Testis (tissue), 5 donors: ENCODE measurements around the gene FNDC5. TPM values are rescaled to one million over a fixed set of nuclear protein-coding genes. Genes with fewer than 3 reads are reported as not detected.

Experiments used
- DNase-seq: peaks from one replicate; pipeline ENCODE4 v3.0.0-alpha.2; 2019
- H3K27ac ChIP-seq, 2 donors: fragments of 200-600 bp; sonication (generic); one replicate each; pipeline ENCODE4 v1.5.1; 2019
- H3K27me3 ChIP-seq: fragments of 200-600 bp; sonication (generic); one replicate; pipeline ENCODE4 v1.5.1; 2019
- H3K36me3 ChIP-seq: fragments of 200-600 bp; sonication (generic); one replicate; pipeline ENCODE4 v1.5.1; 2017; ENCODE audit warnings: low read depth; ENCODE audit errors: missing control alignments
- H3K4me1 ChIP-seq: fragments of 200-600 bp; sonication (generic); one replicate; pipeline ENCODE4 v1.5.1; 2019
- H3K4me3 ChIP-seq, 2 donors: fragments of 200-600 bp; sonication (generic); one replicate each; pipeline ENCODE4 v1.5.1; 2017 to 2019
- H3K9me3 ChIP-seq: fragments of 200-600 bp; sonication (generic); one replicate; pipeline ENCODE4 v1.5.1; 2017
- POLR2A ChIP-seq: fragments of 450-650 bp; IDR thresholded peaks from one replicate; pipeline ENCODE4 v1.6.1; 2017; ENCODE audit warnings: antibody characterized with exemption, mild to moderate bottlenecking, moderate library complexity
- WGBS, 2 donors: methylation state at CpG; one replicate each; pipeline ENCODE4 v1.1.5; 2018; 5-methylcytosine and 5-hydroxymethylcytosine counted together
- intact Hi-C: fragments of 100-400 bp; cut with DNase I; formaldehyde crosslinking; loops from one replicate; pipeline ENCODE4 v1.15.1; 2023; ENCODE audit warnings: low total_unique reads
- long read RNA-seq, 2 donors: transcript quantifications; one replicate each; lab custom pipeline, GENCODE V29; 2026
- polyA plus RNA-seq: library from polyadenylated mRNA; stranded (reverse); fragments of 350-450 nt; fragmentation: Illumina TruSeq; extraction: RNeasy Lipid Tissue Mini Kit (QIAGEN cat#74804); gene quantifications from one replicate; pipeline ENCODE4 v1.2.3, GENCODE V29; 2014; ENCODE audit warnings: low read depth, low replicate concordance; ENCODE audit not compliant: insufficient read depth
- total RNA-seq, 2 donors: library from RNA; depleted of rRNA; stranded (reverse); fragments of >200 nt; gene quantifications; one replicate each; pipeline ENCODE4 v1.2.3, GENCODE V29; 2016
- TF ChIP-seq, protein P1 (sequence below), 3 experiments: fragments of 450-650 bp in 2 of 3; fragments of 200-600 bp in 1 of 3; sonication (generic) in 1 of 3; IDR thresholded peaks; one replicate each; pipeline ENCODE4 v1.5.1; 2016 to 2019; ENCODE audit warnings: antibody characterized with exemption in 3 of 3, mild to moderate bottlenecking in 2 of 3, moderate library complexity in 1 of 3

Gene FNDC5
- total RNA-seq (10 to 100 TPM in 1 of 2 donors, 1 to 10 TPM in 1; 9.4 to 16.3 TPM), polyA plus RNA-seq (11.3 TPM)
- long read RNA-seq, donor 1, partial matches to known transcripts, result 0 of 2 reads
- long read RNA-seq, donor 1, other reads (novel, unspliced or antisense), result 0 of 2 reads
- long read RNA-seq, donor 2, result 0 reads

DNA sequence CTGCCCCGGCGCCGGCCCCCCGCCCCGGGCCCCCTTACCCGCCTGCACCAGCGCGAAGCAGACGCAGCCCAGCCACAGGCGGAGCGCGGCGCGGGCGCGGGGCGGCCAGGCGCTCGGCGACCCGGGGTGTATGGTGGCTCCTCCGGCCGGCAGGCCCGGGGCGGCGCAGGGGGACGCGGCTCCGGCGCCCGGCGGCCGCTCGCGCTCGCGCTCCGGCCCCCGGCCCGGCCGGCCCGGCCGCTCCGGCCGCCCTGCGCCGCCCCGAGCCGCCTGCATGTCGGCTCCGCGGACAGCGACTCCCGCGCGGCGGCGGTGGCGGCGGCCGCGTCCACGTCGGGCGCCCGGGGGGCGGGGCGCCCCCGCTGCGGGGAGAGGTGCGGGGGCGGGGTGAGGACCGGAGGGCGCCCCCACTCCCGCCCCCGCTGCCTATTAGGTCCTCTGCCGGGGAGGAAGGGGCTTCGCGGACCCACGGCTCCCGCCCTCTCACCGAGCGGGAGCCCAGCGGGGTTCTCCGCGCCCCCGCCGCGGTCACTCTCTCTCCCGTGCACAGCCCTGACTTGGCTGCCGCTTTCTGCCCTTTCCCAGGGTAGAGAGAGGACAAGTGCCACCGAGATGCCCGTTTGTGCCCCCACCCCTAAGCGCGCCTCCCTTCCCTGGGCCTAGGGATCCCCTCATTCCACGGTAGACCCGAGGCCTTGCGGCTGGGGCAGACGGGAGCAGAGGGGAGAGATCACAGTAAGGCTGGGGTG is at the start of gene FNDC5:
FNDC5 (minus strand) TSS at position 298 of the 749 bp plus-strand sequence.
- 1 to 5% methylated on average over 11 to 67 of the region's 99 CpGs for WGBS, 2 donors
- Histone ChIP-seq H3K36me3 (no peaks in the 10 kb centered on the region), H3K27ac (no peak within 1 kb of the TSS), H3K4me3 (peak within 1 kb of the TSS; percentile 51), H3K4me1 (peaks cover 31% of the 10 kb centered on the region), H3K9me3 (no peaks in the 10 kb centered on the region), H3K27me3 (no peaks in the 10 kb centered on the region)
- intact Hi-C loops, result loop anchor here (10.0 kb wide), 1 partner anchor 86 kb away; no protein-coding TSS in a partner anchor
- DNase-seq, result peak; percentile 14
- no peak for TF ChIP-seq POLR2A
- TF ChIP-seq, protein P1, sequence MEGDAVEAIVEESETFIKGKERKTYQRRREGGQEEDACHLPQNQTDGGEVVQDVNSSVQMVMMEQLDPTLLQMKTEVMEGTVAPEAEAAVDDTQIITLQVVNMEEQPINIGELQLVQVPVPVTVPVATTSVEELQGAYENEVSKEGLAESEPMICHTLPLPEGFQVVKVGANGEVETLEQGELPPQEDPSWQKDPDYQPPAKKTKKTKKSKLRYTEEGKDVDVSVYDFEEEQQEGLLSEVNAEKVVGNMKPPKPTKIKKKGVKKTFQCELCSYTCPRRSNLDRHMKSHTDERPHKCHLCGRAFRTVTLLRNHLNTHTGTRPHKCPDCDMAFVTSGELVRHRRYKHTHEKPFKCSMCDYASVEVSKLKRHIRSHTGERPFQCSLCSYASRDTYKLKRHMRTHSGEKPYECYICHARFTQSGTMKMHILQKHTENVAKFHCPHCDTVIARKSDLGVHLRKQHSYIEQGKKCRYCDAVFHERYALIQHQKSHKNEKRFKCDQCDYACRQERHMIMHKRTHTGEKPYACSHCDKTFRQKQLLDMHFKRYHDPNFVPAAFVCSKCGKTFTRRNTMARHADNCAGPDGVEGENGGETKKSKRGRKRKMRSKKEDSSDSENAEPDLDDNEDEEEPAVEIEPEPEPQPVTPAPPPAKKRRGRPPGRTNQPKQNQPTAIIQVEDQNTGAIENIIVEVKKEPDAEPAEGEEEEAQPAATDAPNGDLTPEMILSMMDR (IDR thresholded peaks at IDR 0.05), result no peak

DNA sequence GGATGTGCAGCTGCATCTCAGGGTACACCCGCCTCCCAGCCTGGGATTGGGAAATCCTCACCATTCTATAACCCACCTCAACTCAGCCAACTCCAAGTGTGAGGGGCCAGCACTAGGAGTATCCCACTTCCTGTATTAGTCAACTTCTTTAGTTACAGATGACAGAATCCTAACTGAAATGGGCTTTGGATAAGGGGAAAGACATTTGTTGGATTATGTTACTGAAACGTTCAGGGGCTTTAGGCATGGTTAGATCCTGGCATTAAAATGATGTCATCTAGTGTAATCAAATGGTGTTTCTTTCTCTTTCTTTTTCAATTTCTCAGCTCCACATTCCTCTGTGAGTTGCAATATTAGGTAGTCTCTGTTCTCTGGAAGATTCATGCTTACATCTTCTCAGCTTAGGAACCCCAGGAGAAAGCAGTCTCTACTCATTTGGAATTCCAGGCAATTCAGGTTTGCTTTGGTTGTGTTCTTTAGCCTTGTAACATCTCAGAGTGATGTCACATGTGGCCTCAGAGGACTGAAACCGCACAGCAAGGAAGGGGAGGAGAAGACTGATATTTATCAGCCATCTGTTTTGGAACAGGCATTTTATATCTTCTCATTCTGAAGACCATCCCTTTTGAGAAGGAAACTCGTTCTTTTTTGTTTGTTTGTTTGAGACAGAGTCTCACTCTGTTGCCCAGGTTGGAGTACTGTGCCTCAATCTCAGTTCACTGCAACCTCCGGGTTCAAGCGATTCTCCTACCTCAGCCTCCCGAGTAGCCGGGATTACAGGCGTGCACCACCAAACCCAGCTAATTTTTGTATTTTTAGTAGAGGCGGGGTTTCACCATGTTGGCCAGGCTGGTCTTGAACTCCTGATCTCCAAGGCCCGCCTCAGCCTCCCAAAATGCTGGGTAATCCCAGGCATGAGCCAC is 49.4 kb upstream of the FNDC5 start:
- TF ChIP-seq POLR2A, result no peak
- TF ChIP-seq, protein P1 (IDR thresholded peaks at IDR 0.05), result no peak
- H3K9me3 ChIP-seq, result no peaks in the 10 kb centered on the region
- H3K36me3 ChIP-seq, result no peaks in the 10 kb centered on the region
- H3K4me1 ChIP-seq, result peaks cover 10% of the 10 kb centered on the region
- intact Hi-C loops, result no loop called here
- DNase-seq, result no peak
- H3K4me3 ChIP-seq, result no peak overlapping the region
- WGBS, 2 donors, result 88 to 89% methylated on average over 11 of the region's 11 CpGs
- H3K27me3 ChIP-seq, result no peaks in the 10 kb centered on the region
- no peak overlapping the region for H3K27ac ChIP-seq

DNA sequence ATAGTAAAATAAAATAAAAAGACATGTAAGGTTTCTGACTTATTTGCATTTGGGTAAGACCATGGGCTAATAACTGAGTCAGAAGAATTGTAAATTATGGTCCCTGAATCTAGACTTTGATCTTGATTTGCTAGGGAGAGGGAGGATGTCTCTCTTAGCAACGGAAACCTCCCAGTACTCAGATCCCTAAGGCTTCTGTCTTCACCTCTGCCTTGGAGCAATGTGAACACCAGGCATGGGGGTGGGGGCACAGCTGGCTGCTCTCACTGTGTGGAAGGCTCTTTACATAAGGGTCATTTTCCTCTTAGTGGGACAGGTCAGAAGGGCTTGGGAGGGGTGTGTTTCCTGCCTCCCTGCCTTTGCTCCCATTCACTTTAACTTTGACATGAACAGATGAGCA is 47.5 kb upstream of the FNDC5 start:
- no peak for TF ChIP-seq POLR2A
- TF ChIP-seq, protein P1 (IDR thresholded peaks at IDR 0.05), result no peak
- no peaks in the 10 kb centered on the region for H3K9me3 ChIP-seq
- no peaks in the 10 kb centered on the region for H3K36me3 ChIP-seq
- H3K27me3 ChIP-seq, result no peaks in the 10 kb centered on the region
- H3K4me3 ChIP-seq, result no peak overlapping the region
- WGBS, 2 donors, result 48 to 50% methylated on average over 1 of the region's 1 CpG
- intact Hi-C loops, result no loop called here
- no peak overlapping the region for H3K27ac ChIP-seq
- H3K4me1 ChIP-seq, result peaks cover 5% of the 10 kb centered on the region
- no peak for DNase-seq

DNA sequence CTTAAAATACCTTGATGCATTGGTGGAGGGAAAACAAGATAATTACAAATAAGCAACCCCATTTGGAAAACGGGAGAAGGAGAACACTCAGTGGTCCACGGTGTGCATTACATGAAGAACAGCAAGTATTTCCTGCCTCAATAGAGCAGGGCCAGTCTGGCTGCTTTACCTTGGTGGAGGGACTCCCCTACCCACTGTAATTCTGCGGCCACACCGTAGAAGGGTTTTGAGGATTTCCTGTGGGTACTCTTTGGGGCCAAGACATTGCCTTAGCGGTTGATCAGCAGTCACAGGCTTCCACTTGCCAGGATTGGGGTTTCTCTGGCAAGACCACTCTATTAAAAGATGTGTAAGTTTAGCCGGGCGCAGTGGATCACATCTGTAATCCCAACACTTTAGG is 46.8 kb upstream of the FNDC5 start:
- no peaks in the 10 kb centered on the region for H3K36me3 ChIP-seq
- intact Hi-C loops, result no loop called here
- H3K27me3 ChIP-seq, result no peaks in the 10 kb centered on the region
- no peak for DNase-seq
- peaks cover 5% of the 10 kb centered on the region for H3K4me1 ChIP-seq
- H3K27ac ChIP-seq, result no peak overlapping the region
- TF ChIP-seq, protein P1 (IDR thresholded peaks at IDR 0.05), result no peak
- TF ChIP-seq POLR2A, result no peak
- no peaks in the 10 kb centered on the region for H3K9me3 ChIP-seq
- H3K4me3 ChIP-seq, result no peak overlapping the region
- 76 to 85% methylated on average over 7 of the region's 7 CpGs for WGBS, 2 donors
